GM12892 (cell line): ENCODE results near the gene CASQ2.

ENCODE experiments used
- POLR2A ChIP-seq: IDR thresholded peaks from 2 replicates; pipeline ENCODE4 v1.6.1; 2011; ENCODE audit warnings: low read depth, low read length, control low read depth
- POLR2AphosphoS5 ChIP-seq: IDR thresholded peaks from 2 replicates; pipeline ENCODE4 v1.6.1; 2011; ENCODE audit warnings: low read depth, low read length, control low read depth

GRCh38 chr1:115680730-115681111 is 87.8 kb downstream of the CASQ2 start:
- no peak for TF ChIP-seq POLR2AphosphoS5
- TF ChIP-seq POLR2A = no peak
